Heart left ventricle (tissue), 13 donors: ENCODE data around the gene VAT1.

Experiments used
- POLR2A ChIP-seq, 2 donors: fragments of 450-650 bp; IDR thresholded peaks; one replicate each; pipeline ENCODE4 v1.6.1; 2017; ENCODE audit warnings: antibody characterized with exemption in 2 of 2, mild to moderate bottlenecking in 2 of 2, moderate library complexity in 2 of 2
- TF ChIP-seq, protein P1 (sequence below), 12 donors: fragments of 200-600 bp; sonication (generic) in 4 of 12; IDR thresholded peaks; one replicate each; pipeline versions ENCODE4 v1.5.0 to v1.8.0; 2018 to 2022; ENCODE audit warnings: antibody characterized with exemption in 12 of 12, mild to moderate bottlenecking in 5 of 12
- donor health status: ischemic (EF 13 %, LVEDD 7.1; RV severe dilation, severe dysfunction).
- donor health status: DM: no; HTN: yes; CAD: no.
- donor health status: DM: no; HTN: no; CAD: no.
- donor health status: ischemic (EF 25% LVEDD 6.9; RV normal size, moderate dysfunction).
- donor health status: ischemic (EF 25% LVEDD 5.7; RV mildly dilated, moderate dysfunction).
- donor health status: ischemic (EF 35%, LVEDD 5.7; RV mildly dilated, moderate dysfunction).
- donor health status: nonischemic (EF 11% LVEDD 7.7; RV severe dilation, severe dysfunction).
- donor health status: DM: yes; HTN: yes; CAD: no.
- donor health status: PGD.
- donor health status: ischemic (EF 29% LVEDD 5.4; RV normal size, mild dysfunction).
- donor health status: nonischemic (EF 23%, LVEDD 6.1; RV moderate dilation, normal function).

DNA sequence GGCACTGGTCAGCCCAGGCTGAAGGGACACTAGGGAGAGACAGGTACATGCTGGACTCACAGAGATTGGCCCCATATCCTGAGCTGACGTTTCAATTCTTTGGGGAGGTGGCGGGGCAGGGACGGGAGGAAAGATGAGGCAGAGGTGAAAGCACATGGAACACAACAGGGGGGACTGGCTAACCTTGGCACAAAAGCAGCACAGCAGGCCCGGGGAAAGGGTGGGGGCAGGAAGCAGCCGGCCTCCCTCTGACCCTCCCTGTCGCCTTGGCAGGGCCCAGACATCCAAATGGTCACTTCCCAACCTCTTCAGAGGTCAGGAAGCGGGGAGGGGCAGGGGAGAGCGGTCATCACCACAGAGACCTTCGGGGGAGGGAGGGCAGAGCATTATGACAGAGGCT is 6.6 kb downstream of the VAT1 start:
- TF ChIP-seq, protein P1, sequence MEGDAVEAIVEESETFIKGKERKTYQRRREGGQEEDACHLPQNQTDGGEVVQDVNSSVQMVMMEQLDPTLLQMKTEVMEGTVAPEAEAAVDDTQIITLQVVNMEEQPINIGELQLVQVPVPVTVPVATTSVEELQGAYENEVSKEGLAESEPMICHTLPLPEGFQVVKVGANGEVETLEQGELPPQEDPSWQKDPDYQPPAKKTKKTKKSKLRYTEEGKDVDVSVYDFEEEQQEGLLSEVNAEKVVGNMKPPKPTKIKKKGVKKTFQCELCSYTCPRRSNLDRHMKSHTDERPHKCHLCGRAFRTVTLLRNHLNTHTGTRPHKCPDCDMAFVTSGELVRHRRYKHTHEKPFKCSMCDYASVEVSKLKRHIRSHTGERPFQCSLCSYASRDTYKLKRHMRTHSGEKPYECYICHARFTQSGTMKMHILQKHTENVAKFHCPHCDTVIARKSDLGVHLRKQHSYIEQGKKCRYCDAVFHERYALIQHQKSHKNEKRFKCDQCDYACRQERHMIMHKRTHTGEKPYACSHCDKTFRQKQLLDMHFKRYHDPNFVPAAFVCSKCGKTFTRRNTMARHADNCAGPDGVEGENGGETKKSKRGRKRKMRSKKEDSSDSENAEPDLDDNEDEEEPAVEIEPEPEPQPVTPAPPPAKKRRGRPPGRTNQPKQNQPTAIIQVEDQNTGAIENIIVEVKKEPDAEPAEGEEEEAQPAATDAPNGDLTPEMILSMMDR (IDR thresholded peaks at IDR 0.05): no peak
- TF ChIP-seq POLR2A (IDR thresholded peaks at IDR 0.05): no peak
